Activated naive CD4-positive, alpha-beta T cell treated with anti-CD3 and anti-CD28 coated beads for 36 hours (primary cell): Measurements from ENCODE around the gene MEI4. TPM values are rescaled to one million over a fixed set of nuclear protein-coding genes. Genes with fewer than 3 reads are reported as not detected.
"Not testable (repeated sequence)": the region's sequence is repeated elsewhere in the genome, so short reads cannot be mapped to it uniquely, and the experiment has no call there.

Source experiments
- CTCF ChIA-PET: fragments of 350-600 bp; sonication (Branson Sonifier 250); formaldehyde crosslinking; loops from one replicate; lab custom pipeline; 2021; ENCODE audit warnings: antibody characterized with exemption; lab: Charles Lee
- DNase-seq: peaks from one replicate; pipeline ENCODE4 v3.0.0-alpha.2; 2020
- H3K27ac Mint-ChIP-seq: one replicate; pipeline ENCODE4 v1.8.0; 2021; ENCODE audit warnings: mild to moderate bottlenecking, mixed read lengths
- H3K27me3 Mint-ChIP-seq: one replicate; pipeline ENCODE4 v1.8.0; 2021; ENCODE audit warnings: low read depth, mixed read lengths
- H3K36me3 Mint-ChIP-seq: one replicate; pipeline ENCODE4 v1.8.0; 2021; ENCODE audit warnings: low read depth, mixed read lengths
- H3K4me1 Mint-ChIP-seq: one replicate; pipeline ENCODE4 v1.8.0; 2021; ENCODE audit warnings: low read depth, mixed read lengths
- H3K4me3 Mint-ChIP-seq: one replicate; pipeline ENCODE4 v1.8.0; 2021; ENCODE audit warnings: mild to moderate bottlenecking, moderate library complexity, mixed read lengths
- H3K9me3 Mint-ChIP-seq: one replicate; pipeline ENCODE4 v1.8.0; 2021; ENCODE audit warnings: mixed read lengths
- intact Hi-C: fragments of 100-400 bp; cut with micrococcal nuclease; formaldehyde crosslinking; loops from one replicate; pipeline ENCODE4 v1.15.1; 2023
- total RNA-seq, 2 experiments: library from RNA; stranded (reverse); gene quantifications; one replicate each; pipeline ENCODE4 v1.2.3, GENCODE V29; 2021

Gene MEI4
- total RNA-seq, 2 experiments from 2014 or later = not detected

GRCh38 chr6:77644102-77644705 is 8.6 kb upstream of the MEI4 start:
- CTCF ChIA-PET = no interaction called here
- DNase-seq = no peak
- H3K27ac Mint-ChIP-seq = no peak overlapping the region
- no peaks in the 10 kb centered on the region for H3K4me1 Mint-ChIP-seq
- H3K9me3 Mint-ChIP-seq = no peaks in the 10 kb centered on the region
- peaks cover 6% of the 10 kb centered on the region for H3K27me3 Mint-ChIP-seq
- peaks cover 1% of the 10 kb centered on the region for H3K36me3 Mint-ChIP-seq
- no peak overlapping the region for H3K4me3 Mint-ChIP-seq
- intact Hi-C loops = no loop called here

GRCh38 chr6:77650098-77650663 is 2.7 kb upstream of the MEI4 start:
- Mint-ChIP-seq H3K4me3 (peak overlapping the region; percentile 4), H3K27ac (no peak overlapping the region), H3K4me1 (no peaks in the 10 kb centered on the region), H3K27me3 (peaks cover 20% of the 10 kb centered on the region), H3K36me3 (peaks cover 1% of the 10 kb centered on the region), H3K9me3 (peaks cover 5% of the 10 kb centered on the region)
- intact Hi-C loops = no loop called here
- peak; percentile 28 for DNase-seq
- CTCF ChIA-PET = no interaction called here

DNA sequence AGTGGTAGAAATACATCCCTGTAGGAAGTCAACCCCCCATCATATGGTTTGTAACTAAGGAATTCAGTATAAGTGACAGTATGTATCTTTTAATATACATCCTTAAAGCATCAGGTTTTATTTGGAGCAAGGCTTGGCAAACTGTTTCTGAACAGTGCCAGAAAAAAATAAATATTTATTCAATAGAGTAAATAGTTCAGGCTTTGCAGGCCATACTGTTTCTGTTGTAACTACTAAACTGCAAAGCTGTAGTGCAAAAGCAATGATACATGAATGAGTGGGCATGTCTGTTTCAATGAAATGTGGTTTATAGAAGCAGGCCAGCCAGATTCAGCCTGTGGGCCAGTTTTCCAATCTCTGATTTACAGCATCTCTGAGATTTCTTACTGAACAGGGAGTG is 977 bp downstream of the MEI4 start:
- Mint-ChIP-seq H3K4me1 (no peaks in the 10 kb centered on the region), H3K27me3 (peaks cover 18% of the 10 kb centered on the region), H3K9me3 (peaks cover 5% of the 10 kb centered on the region), H3K4me3 (no peak overlapping the region), H3K27ac (no peak overlapping the region), H3K36me3 (peaks cover under 1% of the 10 kb centered on the region)
- intact Hi-C loops = no loop called here
- DNase-seq = no peak
- CTCF ChIA-PET = no interaction called here

DNA sequence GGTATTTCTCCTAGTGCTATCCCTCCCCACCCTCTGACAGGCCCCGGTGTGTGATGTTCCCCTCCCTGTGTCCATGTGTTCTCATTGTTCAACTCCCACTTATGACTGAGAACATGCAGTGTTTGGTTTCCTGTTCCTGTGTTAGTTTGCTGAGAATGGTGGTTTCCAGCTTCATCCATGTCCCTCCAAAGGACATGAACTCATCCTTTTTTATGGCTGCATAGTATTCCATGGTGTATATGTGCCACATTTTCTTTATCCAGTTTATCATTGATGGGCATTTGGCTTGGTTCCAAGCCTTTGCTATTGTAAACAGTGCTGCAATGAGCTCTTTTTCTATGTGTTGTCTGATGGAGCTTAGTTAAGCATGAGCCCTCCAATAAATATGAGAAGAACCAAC is 2.2 kb downstream of the MEI4 start:
- CTCF ChIA-PET, H3K4me1 Mint-ChIP-seq: not testable (repeated sequence)

GRCh38 chr6:77656999-77657764 is 4.3 kb downstream of the MEI4 start:
- DNase-seq = no peak
- Mint-ChIP-seq H3K27ac (no peak overlapping the region), H3K27me3 (no peaks in the 10 kb centered on the region), H3K36me3 (no peaks in the 10 kb centered on the region), H3K9me3 (no peaks in the 10 kb centered on the region), H3K4me1 (no peaks in the 10 kb centered on the region), H3K4me3 (no peak overlapping the region)
- intact Hi-C loops = no loop called here
- CTCF ChIA-PET = interaction anchor here (0.6 kb wide), 1 partner anchor 168 kb away, joined by 8 read pairs; no protein-coding TSS in a partner anchor

More for the DNA sequence above, 2.2 kb downstream of the MEI4 start:
- H3K27me3 Mint-ChIP-seq, H3K36me3 Mint-ChIP-seq, DNase-seq, H3K9me3 Mint-ChIP-seq, H3K27ac Mint-ChIP-seq, intact Hi-C loops, H3K4me3 Mint-ChIP-seq: not testable (repeated sequence)

GRCh38 chr6:77666340-77666739 is 13.5 kb downstream of the MEI4 start:
- DNase-seq = no peak
- CTCF ChIA-PET = no interaction called here
- H3K4me3 Mint-ChIP-seq = no peak overlapping the region
- H3K27me3 Mint-ChIP-seq = no peaks in the 10 kb centered on the region
- no peaks in the 10 kb centered on the region for H3K9me3 Mint-ChIP-seq
- H3K27ac Mint-ChIP-seq = no peak overlapping the region
- intact Hi-C loops = no loop called here
- no peaks in the 10 kb centered on the region for H3K36me3 Mint-ChIP-seq
- H3K4me1 Mint-ChIP-seq = no peaks in the 10 kb centered on the region

DNA sequence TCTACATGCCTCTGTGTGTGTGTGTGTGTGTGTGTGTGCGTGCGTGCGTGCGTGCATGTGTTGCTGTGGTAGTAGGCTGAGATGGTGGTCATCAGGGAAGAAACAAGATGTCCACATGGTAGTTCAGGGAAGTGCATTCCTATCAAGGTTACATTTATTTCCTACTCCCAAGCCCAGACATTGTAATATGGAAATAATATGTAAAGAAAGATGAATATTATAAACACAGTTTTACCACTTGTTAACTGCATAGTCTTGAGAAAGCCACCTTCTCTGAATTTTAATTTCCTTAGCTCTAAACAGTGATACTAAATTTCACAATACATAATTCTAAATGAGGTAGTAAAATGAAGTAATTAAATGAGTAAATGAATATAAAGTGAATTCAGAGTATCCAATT is 14.0 kb downstream of the MEI4 start:
- DNase-seq = no peak
- no peaks in the 10 kb centered on the region for H3K4me1 Mint-ChIP-seq
- no peaks in the 10 kb centered on the region for H3K27me3 Mint-ChIP-seq
- no peak overlapping the region for H3K27ac Mint-ChIP-seq
- CTCF ChIA-PET = no interaction called here
- H3K36me3 Mint-ChIP-seq = no peaks in the 10 kb centered on the region
- intact Hi-C loops = no loop called here
- H3K4me3 Mint-ChIP-seq = no peak overlapping the region
- no peaks in the 10 kb centered on the region for H3K9me3 Mint-ChIP-seq

DNA sequence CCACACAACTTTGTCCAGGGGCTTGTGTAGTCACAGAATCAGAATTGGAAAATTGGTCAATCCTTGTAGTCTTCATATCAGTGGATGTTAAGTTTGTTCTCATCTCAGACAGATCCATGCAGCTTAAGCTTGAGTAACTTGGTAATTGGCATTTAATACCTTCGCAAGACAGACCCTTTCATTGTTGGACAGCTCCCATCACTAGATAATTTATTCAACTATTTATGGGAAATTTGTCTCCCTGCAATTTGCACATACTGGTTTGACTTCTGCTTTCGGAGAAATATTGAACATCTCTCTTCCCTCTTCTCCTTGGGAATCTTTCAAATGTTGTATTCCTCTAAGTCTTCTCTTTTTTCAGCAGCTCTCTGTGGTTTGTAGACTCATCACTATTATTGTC is 17.1 kb downstream of the MEI4 start:
- no peak for DNase-seq
- no peaks in the 10 kb centered on the region for H3K4me1 Mint-ChIP-seq
- no peak overlapping the region for H3K4me3 Mint-ChIP-seq
- no peaks in the 10 kb centered on the region for H3K36me3 Mint-ChIP-seq
- intact Hi-C loops = no loop called here
- H3K9me3 Mint-ChIP-seq = no peaks in the 10 kb centered on the region
- no peaks in the 10 kb centered on the region for H3K27me3 Mint-ChIP-seq
- H3K27ac Mint-ChIP-seq = no peak overlapping the region
- CTCF ChIA-PET = no interaction called here

- Mint-ChIP-seq H3K4me3 (no peak overlapping the region), H3K36me3 (no peaks in the 10 kb centered on the region), H3K4me1 (no peaks in the 10 kb centered on the region), H3K9me3 (peaks cover 1% of the 10 kb centered on the region), H3K27ac (no peak overlapping the region), H3K27me3 (no peaks in the 10 kb centered on the region)
- CTCF ChIA-PET = no interaction called here
- no peak for DNase-seq
- intact Hi-C loops = no loop called here
These were observed 21.4 kb downstream of the MEI4 start for GRCh38 chr6:77674211-77674610.

GRCh38 chr6:77678048-77678447 is 25.2 kb downstream of the MEI4 start:
- Mint-ChIP-seq H3K4me1 (no peaks in the 10 kb centered on the region), H3K9me3 (peaks cover 1% of the 10 kb centered on the region), H3K4me3 (no peak overlapping the region), H3K27ac (no peak overlapping the region), H3K27me3 (no peaks in the 10 kb centered on the region), H3K36me3 (no peaks in the 10 kb centered on the region)
- DNase-seq = no peak
- CTCF ChIA-PET = no interaction called here
- intact Hi-C loops = no loop called here

GRCh38 chr6:77683515-77683914 is 30.7 kb downstream of the MEI4 start:
- intact Hi-C loops = no loop called here
- Mint-ChIP-seq H3K4me1 (no peaks in the 10 kb centered on the region), H3K9me3 (no peaks in the 10 kb centered on the region), H3K27ac (no peak overlapping the region), H3K4me3 (no peak overlapping the region), H3K27me3 (no peaks in the 10 kb centered on the region), H3K36me3 (no peaks in the 10 kb centered on the region)
- CTCF ChIA-PET = no interaction called here
- no peak for DNase-seq

GRCh38 chr6:77686931-77687330 is 34.1 kb downstream of the MEI4 start:
- Mint-ChIP-seq H3K27ac (no peak overlapping the region), H3K9me3 (no peaks in the 10 kb centered on the region), H3K4me1 (no peaks in the 10 kb centered on the region), H3K4me3 (no peak overlapping the region), H3K36me3 (no peaks in the 10 kb centered on the region), H3K27me3 (no peaks in the 10 kb centered on the region)
- intact Hi-C loops = no loop called here
- DNase-seq = no peak
- CTCF ChIA-PET = no interaction called here

GRCh38 chr6:77688649-77689048 is 35.8 kb downstream of the MEI4 start:
- no peaks in the 10 kb centered on the region for H3K27me3 Mint-ChIP-seq
- CTCF ChIA-PET = no interaction called here
- DNase-seq = no peak
- no peak overlapping the region for H3K27ac Mint-ChIP-seq
- H3K4me3 Mint-ChIP-seq = no peak overlapping the region
- peaks cover 2% of the 10 kb centered on the region for H3K9me3 Mint-ChIP-seq
- no peaks in the 10 kb centered on the region for H3K36me3 Mint-ChIP-seq
- no peaks in the 10 kb centered on the region for H3K4me1 Mint-ChIP-seq
- intact Hi-C loops = no loop called here
